Esophagus muscularis mucosa (tissue), 4 donors: ENCODE measurements around the gene IFT81. TPM values are rescaled to one million over a fixed set of nuclear protein-coding genes. Genes with fewer than 3 reads are reported as not detected.

ENCODE experiments used
- DNase-seq: peaks from one replicate; pipeline ENCODE4 v3.0.0-alpha.2; 2017; ENCODE audit errors: extremely low spot score
- H3K27ac ChIP-seq, 4 donors: fragments of 200-600 bp; sonication (generic); replicated peaks in 1 of 4; 1 replicate in 3 of 4; 2 replicates in 1 of 4; pipeline ENCODE4 v1.5.1; 2016 to 2019; ENCODE audit warnings: mild to moderate bottlenecking in 1 of 4
- H3K27me3 ChIP-seq, 4 donors: fragments of 200-600 bp; sonication (generic); one replicate each; pipeline versions ENCODE4 v1.5.1 to v1.6.0; 2016 to 2019
- H3K36me3 ChIP-seq, 4 donors: fragments of 200-600 bp; sonication (generic); one replicate each; pipeline ENCODE4 v1.5.1; 2016 to 2019
- H3K4me1 ChIP-seq, 4 donors: fragments of 200-600 bp; sonication (generic); one replicate each; pipeline ENCODE4 v1.5.1; 2016 to 2019
- H3K4me3 ChIP-seq, 4 donors: fragments of 200-600 bp; sonication (generic); 1 replicate in 2 of 4; 2 replicates in 2 of 4; pipeline ENCODE4 v1.5.1; 2016 to 2019; ENCODE audit warnings: mild to moderate bottlenecking in 4 of 4, moderate library complexity in 1 of 4
- H3K9me3 ChIP-seq, 4 donors: fragments of 200-600 bp; sonication (generic); 1 replicate in 3 of 4; 2 replicates in 1 of 4; pipeline ENCODE4 v1.5.1; 2016 to 2019
- CTCF ChIP-seq, 3 experiments: fragments of 200-600 bp in 2 of 3; fragments of 450-650 bp in 1 of 3; sonication (generic) in 2 of 3; IDR thresholded peaks; one replicate each; pipeline ENCODE4 v1.5.1; 2017 to 2019; ENCODE audit warnings: antibody characterized with exemption in 3 of 3, mild to moderate bottlenecking in 2 of 3, moderate library complexity in 1 of 3
- EP300 ChIP-seq: sonication (generic); formaldehyde crosslinking; IDR thresholded peaks from one replicate; pipeline ENCODE4 v1.6.1; 2017; ENCODE audit warnings: antibody characterized with exemption
- POLR2A ChIP-seq: fragments of 450-650 bp; IDR thresholded peaks from one replicate; pipeline ENCODE4 v1.6.1; 2017; ENCODE audit warnings: antibody characterized with exemption, moderate library complexity, mild to moderate bottlenecking, low read depth
- POLR2AphosphoS5 ChIP-seq, 2 donors: sonication (generic); formaldehyde crosslinking; IDR thresholded peaks; one replicate each; pipeline ENCODE4 v1.6.1; 2017; ENCODE audit warnings: antibody characterized with exemption in 2 of 2
- WGBS: methylation state at CpG from one replicate; pipeline ENCODE4 v1.1.5; 2018; 5-methylcytosine and 5-hydroxymethylcytosine counted together
- intact Hi-C: fragments of 100-400 bp; cut with DNase I; formaldehyde crosslinking; loops from one replicate; pipeline ENCODE4 v1.15.1; 2023
- total RNA-seq, 4 donors: library from RNA; depleted of rRNA; stranded (reverse); fragments of >200 nt; gene quantifications; one replicate each; pipeline versions ENCODE4 v1.1.0 to v1.2.1, GENCODE V29; 2016

The IFT81 gene
- total RNA-seq, 4 donors from 2014 or later = 15.1 to 27.4 (median 15.9) TPM

- H3K4me1 ChIP-seq = no peaks in the 10 kb centered on the region
- DNase-seq = no peak
- TF ChIP-seq POLR2AphosphoS5 (IDR thresholded peaks at IDR 0.05) = no peak
- H3K36me3 ChIP-seq = peaks cover 0 to 89% (median 42%) of the 10 kb centered on the region in 4 donors
- no peak overlapping the region for H3K4me3 ChIP-seq
- H3K27ac ChIP-seq = no peak overlapping the region
- no peaks in the 10 kb centered on the region for H3K27me3 ChIP-seq
- H3K9me3 ChIP-seq = no peaks in the 10 kb centered on the region
- intact Hi-C loops = no loop called here
- WGBS = 94% methylated on average over 10 of the region's 10 CpGs
Observed at GRCh38 chr12:110149086-110149660, 25.0 kb downstream of the IFT81 start.

GRCh38 chr12:110156766-110157165, 32.6 kb downstream of the IFT81 start:
- WGBS = 98% methylated on average over 2 of the region's 2 CpGs
- Histone ChIP-seq H3K36me3 (peaks cover 7 to 86% (median 45%) of the 10 kb centered on the region in 4 donors), H3K4me1 (peaks cover 0 to 4% (median 0%) of the 10 kb centered on the region in 4 donors), H3K27ac (no peak overlapping the region), H3K4me3 (no peak overlapping the region), H3K27me3 (no peaks in the 10 kb centered on the region), H3K9me3 (peaks cover 0 to 17% (median 6%) of the 10 kb centered on the region in 4 donors)
- intact Hi-C loops = no loop called here
- TF ChIP-seq POLR2A (no peak), EP300 (no peak), CTCF (IDR thresholded peaks at IDR 0.05) (no peak), POLR2AphosphoS5 (IDR thresholded peaks at IDR 0.05) (no peak)
- no peak for DNase-seq

- TF ChIP-seq CTCF (IDR thresholded peaks at IDR 0.05) (no peak), POLR2A (no peak), POLR2AphosphoS5 (IDR thresholded peaks at IDR 0.05) (no peak), EP300 (no peak)
- H3K4me1 ChIP-seq = peaks cover 0 to 4% (median 0%) of the 10 kb centered on the region in 4 donors
- no peak overlapping the region for H3K4me3 ChIP-seq
- no peak overlapping the region for H3K27ac ChIP-seq
- DNase-seq = no peak
- peaks cover 0 to 17% (median 6%) of the 10 kb centered on the region in 4 donors for H3K9me3 ChIP-seq
- no peaks in the 10 kb centered on the region for H3K27me3 ChIP-seq
- intact Hi-C loops = no loop called here
- peaks cover 7 to 82% (median 43%) of the 10 kb centered on the region in 4 donors for H3K36me3 ChIP-seq
Observed at GRCh38 chr12:110157539-110157938, 33.4 kb downstream of the IFT81 start.

GRCh38 chr12:110159671-110160245, 35.6 kb downstream of the IFT81 start:
- H3K27me3 ChIP-seq = no peaks in the 10 kb centered on the region
- H3K36me3 ChIP-seq = peaks cover 7 to 84% (median 41%) of the 10 kb centered on the region in 4 donors
- H3K4me1 ChIP-seq = peaks cover 0 to 4% (median 0%) of the 10 kb centered on the region in 4 donors
- H3K27ac ChIP-seq = no peak overlapping the region
- WGBS = 98% methylated on average over 4 of the region's 4 CpGs
- H3K9me3 ChIP-seq = peaks cover 0 to 17% (median 6%) of the 10 kb centered on the region in 4 donors
- DNase-seq = no peak
- TF ChIP-seq POLR2AphosphoS5 (IDR thresholded peaks at IDR 0.05) (no peak), POLR2A (no peak), EP300 (no peak), CTCF (IDR thresholded peaks at IDR 0.05) (no peak)
- no peak overlapping the region for H3K4me3 ChIP-seq
- intact Hi-C loops = no loop called here

- H3K36me3 ChIP-seq = peaks cover 0 to 61% (median 24%) of the 10 kb centered on the region in 4 donors
- no peaks in the 10 kb centered on the region for H3K9me3 ChIP-seq
Observed at GRCh38 chr12:110165540-110166159, 41.5 kb downstream of the IFT81 start.

More at GRCh38 chr12:110165540-110166159, 41.5 kb downstream of the IFT81 start:
- TF ChIP-seq POLR2AphosphoS5 (IDR thresholded peaks at IDR 0.05) (no peak), EP300 (no peak), CTCF (IDR thresholded peaks at IDR 0.05) (no peak)
- intact Hi-C loops = no loop called here
- Histone ChIP-seq H3K27ac (no peak overlapping the region), H3K4me1 (peaks cover 2 to 4% (median 3%) of the 10 kb centered on the region in 4 donors), H3K27me3 (no peaks in the 10 kb centered on the region), H3K4me3 (no peak overlapping the region)
- DNase-seq = no peak
- 76% methylated on average over 4 of the region's 4 CpGs for WGBS
